Stimulated activated CD8-positive, alpha-beta memory T cell treated with anti-CD3 and anti-CD28 coated beads, Interleukin-4, amount 100 ng/mL, for 1 hour (primary cell): ENCODE data around the gene HSBP1.

Experiments
- DNase-seq, 2 donors: peaks; one replicate each; pipeline ENCODE4 v3.0.0-alpha.2; 2020; ENCODE audit warnings: low read depth in 2 of 2, low spot score in 1 of 2

HSBP1 gene

DNA sequence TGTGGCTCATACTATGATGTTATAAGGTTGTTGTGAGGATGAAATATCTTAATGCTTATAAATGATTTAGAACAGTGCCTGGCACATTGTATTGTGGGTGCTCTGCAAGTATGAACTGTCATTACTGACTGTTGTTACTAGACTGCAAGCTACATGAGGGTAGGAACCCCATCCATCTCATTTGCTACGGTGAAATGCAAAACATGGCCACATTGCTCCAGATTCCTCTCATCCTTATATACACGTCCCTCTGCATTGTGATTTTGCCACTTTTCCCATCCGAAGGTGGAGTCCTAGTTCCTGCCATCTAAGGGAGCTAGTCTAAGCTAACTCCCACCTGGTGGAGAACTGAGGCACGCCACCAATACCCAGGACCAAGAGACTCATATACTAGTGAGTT lies 29.8 kb downstream of the HSBP1 start:
- DNase-seq = no peak

DNA sequence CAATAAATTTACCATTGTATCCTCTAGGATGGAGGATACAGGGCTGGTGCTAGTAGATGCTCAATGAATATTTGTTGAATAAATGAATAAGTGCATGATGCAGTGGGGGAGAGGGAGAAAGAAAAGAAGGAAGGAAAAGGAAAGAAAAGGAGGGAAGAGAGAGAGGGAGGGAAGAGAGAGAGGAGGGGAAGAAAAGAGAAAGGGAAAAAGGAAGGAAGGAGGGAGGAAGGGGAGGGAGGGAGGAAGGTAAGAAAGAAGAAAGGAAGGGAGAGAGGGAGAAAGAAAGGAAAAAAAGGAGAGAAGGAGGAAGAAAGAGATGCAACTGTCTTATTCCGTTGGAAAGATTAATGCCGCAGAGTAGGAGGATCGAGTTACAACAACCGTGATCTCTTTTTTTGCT lies 30.4 kb downstream of the HSBP1 start:
- DNase-seq = no peak

DNA sequence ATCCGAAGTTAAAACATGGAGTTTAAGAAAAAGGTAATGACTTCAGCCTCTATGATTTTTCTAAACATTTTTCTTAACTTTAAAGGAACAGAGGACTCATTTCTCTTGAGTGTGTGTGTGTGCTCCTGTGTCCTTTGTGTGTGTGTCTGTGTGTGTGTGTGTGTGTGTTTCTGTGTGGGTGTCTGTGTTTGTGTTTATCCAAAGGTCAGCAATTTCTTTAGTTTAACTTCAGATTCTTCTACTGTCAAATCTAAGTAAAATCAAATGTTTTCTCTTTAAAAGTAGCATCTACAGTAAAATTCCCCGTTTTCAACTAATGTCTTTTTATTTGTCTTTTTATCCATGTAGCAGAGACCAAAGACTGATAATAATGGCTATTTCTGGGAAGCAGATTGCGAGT lies 31.8 kb downstream of the HSBP1 start:
- DNase-seq = no peak

DNA sequence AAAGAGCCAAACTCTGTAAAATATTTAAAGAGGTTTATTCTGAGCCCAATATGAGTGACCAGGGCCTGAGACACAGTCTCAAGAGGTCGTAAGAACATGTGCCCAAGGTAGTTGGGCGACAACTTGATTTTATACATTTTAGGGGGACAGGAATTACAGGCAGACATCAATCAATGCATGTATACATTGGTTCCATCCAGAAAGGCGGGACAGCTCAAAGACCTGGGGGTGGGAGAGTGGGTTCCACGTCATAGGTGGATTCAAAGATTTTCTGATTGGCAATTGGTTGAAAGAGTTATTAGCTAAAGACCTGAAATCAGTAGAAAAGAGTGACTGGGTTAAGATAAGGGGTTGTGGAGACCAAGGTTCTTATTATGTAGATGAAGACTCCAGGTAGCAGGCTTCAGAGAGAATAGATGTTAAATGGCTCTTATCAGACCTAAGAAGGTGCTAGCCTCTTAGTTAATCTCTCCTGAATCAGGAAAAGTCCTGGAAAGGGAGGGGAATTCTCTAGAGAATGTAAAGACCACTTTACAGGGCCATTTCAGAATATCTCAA lies 32.4 kb downstream of the HSBP1 start:
- DNase-seq = no peak

DNA sequence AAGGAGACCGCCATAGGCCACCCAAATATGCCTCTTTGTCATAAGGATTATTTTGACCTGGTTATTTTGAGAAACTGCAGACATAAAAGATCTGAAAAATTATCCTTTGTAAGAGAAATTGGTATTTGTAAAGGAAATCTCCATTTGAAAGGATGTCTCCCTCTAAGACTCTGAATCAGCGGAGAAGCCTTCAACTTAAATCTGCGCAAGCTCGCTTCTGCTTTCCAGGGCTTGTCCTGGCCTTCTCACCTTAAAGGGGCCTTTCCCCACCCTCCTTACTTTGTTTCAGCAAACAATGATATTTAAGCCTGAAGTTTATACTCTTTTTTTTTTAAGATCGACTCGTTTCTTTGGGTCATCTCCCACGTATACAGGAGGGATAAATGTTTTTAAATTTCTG lies 34.5 kb downstream of the HSBP1 start:
- DNase-seq = no peak

DNA sequence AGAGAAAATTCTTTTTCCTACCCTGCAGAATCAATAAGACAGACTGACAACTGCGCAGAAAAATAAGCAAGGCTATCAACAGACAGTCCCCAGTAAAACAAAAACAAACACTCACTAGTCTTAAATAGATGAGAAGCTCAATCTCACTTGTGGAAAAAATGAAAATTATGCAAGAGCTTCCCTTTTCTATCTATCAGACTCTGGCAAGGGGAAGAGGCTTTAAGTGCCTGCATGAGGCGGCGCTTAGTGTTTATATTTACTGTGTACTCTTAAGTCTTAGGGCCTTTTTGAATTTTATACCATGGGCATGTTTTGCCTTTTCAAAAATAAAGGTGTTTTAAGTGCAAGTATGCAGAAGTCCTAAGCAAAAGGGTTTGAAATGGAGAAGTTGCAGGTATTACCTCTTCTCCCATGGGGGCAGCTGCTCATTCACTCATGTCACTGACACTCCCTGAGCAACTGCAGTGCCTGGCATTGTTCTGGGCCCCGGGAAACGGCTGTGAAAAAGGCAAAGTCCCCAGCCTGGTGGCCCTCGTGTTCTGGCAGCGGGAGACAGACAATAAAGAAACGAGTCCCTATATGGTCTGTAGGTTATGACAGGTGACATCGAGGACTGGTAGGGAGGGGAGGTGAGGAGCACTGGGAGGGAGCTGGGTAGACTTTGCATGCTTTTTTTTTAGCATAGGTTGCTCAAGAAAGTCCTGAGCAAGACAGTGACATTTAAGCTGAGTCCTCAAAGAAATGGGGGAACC lies 35.2 kb downstream of the HSBP1 start:
- DNase-seq = no peak

DNA sequence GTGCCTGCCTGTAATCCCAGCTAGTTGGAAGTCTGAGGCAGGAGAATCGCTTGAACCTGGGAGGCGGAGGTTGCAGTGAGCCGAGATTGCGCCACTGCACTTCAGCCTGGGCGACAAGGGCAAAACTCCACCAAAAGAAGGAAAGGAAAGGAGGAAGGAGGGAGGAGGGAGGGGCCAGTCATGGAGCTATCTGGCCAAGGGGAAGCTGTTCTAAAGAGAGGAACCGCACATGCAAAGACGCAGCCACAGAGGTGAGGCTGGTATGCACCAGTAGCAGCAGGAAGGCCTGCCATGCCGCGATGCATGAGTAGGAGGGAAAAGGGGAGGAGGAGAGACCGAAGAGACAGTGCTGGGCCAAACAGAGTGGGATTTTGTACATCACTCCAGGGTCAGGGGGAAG lies 35.9 kb downstream of the HSBP1 start:
- DNase-seq = no peak

DNA sequence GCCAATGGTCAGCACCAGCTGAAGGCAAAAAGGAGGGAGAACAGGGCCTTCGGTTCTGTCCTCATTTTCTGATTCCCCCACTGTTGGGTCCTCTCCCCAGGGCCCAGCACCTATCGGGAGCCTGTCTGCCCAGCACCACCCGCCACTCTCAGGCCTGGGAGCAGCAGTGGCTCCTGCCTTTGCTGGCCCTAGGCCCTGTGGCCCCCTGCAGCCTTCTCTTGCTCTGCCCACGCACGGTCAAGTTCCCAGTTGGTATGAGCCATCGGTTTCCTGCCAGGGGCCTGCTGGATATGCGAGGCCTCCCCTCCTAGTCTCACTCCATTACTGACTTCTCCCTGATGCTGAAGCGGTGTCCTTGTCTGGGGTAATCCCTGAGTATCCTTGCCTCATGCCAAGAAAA lies 37.5 kb downstream of the HSBP1 start:
- no peak for DNase-seq

DNA sequence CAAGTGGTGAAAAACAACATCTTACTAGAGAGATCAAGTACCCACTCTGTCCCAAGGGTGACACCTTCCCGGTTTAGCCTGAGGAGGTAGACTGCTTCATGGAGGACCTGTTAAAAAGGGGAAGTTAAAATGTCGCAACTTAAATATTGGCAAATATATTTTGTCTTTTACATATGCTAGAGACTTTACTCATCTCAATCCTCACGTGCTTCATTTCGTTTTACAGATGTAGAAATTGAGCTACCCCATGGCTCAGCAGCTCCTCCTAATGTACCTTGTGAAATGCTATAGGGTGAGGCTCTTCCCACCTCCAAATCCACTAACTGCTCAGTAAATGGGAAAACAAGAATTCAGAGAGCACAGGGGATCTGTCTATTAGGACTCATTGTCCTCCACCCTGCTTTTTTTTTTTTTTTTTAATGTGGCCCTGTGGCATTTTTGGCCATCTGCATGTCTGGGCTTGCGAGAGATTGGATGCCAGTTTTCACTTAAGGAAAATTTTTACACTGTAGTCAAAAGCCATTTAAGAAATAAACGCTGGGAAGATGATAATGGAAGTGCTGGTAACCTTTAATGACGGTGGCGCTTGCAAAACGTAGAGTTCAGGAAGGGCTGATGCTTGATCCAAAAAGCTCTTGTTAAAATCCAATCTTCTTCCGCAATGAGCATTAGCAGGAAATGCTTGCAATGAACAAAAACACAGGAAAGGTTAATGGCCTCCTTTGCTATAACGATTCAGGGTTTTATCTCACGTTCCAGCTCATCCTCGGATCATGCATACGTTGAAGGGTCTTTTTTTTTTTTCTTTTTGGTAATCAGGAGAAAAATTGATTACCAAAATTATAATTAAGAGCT lies 39.8 kb downstream of the HSBP1 start:
- no peak for DNase-seq

DNA sequence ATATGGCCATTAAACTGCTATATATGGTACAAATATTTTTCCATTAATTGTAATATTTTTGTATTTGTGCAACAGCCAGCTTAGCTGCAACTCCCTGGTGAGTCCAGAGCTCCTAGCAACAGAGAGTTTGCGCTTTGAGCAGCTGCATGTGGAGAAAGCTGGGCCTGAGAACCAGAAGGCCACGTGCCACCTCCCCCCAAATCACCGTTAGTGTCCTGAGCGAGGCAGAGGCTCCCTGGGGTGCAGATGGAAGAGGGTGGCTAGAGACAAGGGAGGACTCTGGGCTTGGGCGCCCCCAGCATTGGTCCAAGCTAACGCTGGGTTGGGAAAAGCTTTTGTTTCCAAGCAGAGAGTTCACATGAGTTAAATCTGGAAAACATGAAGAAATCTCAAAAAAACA lies 41.6 kb downstream of the HSBP1 start:
- DNase-seq = no peak

DNA sequence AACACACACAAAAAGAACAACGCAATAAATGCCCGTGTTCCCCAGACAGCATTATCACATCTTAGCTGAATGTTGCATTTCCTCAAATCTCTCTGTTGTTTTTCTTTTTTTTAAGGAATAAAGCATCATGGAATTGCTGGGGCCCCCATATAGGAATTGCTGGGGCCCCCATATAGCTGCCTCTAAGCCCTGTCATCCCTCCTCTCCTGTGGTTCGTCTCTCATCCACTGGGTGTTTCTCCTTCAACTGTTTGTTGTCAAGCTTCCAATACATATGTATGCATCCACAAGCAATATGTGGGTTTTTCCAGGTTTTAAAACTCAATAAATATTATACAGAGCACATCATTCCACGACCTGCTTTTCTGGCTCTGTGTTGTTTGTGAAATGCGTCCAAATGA lies 43.2 kb downstream of the HSBP1 start:
- DNase-seq = no peak

DNA sequence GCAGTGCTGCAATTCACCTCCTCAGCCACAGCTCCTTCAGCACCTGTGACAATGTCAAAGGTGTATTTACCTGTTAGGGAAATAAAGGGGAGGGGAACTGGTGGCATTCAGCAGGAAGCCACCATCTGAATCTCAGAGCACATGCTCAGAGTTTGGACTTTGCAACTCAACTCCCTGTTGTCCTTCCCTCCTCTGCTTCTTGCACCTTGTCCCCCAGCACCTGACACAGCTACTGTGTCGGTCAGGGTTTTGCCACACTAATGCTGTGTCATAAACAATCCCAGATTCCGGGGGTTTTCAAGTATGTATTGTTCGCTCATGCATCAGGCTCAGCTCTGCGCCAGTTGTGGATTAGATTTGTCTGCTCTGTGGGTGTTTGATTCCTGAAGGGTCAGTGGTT lies 43.7 kb downstream of the HSBP1 start:
- DNase-seq = no peak

DNA sequence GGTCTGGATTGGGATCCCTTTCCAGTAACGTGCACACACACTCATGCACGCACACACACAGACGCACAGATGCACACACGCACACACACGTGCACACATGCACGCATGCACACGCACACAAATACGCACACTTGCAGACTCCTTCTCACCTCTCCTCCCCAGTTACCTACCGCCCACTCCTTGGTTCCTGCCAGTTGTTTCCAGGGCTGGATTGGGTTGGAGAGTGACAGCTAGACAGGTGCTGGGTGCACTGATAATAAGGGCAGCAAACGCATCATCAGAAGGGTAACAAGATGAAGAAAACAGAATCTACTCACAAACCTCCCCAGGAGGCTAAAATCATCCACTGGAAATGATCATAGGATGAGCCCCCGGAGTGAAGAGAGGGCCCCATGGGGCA lies 45.0 kb downstream of the HSBP1 start:
- DNase-seq = no peak

DNA sequence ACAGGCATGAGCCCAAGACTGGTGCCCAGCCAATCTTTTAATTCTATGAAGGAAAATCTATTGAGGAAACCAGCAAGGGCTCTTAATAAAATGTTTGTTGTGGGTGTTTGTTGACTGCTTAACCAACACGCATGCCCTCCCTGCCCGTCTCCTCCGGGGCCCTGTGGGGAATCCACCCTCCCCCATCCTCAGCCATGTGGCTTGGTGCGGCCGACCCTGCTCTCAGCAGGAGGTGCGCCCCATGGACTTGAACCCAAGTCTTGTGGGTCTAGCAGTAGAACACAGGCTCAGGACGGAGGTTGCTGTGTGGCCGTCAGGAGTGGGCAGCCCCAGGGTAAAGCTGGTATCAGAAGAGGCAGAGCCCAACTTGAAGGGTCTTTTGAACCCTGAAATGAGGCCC lies 46.1 kb downstream of the HSBP1 start:
- no peak for DNase-seq

DNA sequence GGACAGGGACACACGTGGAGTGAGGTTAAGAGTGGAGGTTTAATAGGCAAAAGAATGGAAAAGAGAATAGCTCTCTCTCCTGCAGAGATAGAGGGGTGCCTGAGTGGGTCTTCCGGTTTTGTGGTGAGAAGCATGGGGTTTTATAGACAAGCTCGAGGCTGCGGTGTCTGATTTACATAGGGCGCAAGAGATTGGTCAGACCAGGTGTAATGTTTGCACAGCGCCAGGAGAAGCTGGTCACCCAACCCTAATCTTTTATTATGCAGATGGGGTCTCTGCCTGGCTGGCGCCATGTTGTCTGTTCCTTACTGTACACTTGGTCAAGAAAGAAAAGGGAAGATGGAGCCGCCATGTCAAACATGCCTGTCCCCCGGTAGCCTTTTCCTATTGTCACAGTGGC lies 46.6 kb downstream of the HSBP1 start:
- no peak for DNase-seq

DNA sequence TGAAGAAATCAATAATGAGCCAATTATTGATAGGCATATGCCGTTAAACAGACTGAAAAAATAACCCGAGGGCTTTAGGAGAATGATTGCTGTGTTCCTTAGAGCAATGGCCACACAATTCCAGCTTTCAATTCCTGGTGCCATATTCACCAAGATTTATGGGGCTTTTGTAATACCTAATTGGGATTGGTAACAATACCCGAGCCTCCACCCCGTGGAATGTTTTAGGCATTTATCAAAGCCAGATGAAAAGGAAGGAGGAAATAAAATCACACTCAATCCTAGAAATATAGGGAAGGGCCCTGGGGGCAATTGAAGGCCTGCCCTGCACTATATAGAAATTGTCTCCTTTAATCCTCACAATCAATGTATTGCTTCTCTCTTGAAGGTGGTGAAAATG lies 49.0 kb downstream of the HSBP1 start:
- DNase-seq = no peak

DNA sequence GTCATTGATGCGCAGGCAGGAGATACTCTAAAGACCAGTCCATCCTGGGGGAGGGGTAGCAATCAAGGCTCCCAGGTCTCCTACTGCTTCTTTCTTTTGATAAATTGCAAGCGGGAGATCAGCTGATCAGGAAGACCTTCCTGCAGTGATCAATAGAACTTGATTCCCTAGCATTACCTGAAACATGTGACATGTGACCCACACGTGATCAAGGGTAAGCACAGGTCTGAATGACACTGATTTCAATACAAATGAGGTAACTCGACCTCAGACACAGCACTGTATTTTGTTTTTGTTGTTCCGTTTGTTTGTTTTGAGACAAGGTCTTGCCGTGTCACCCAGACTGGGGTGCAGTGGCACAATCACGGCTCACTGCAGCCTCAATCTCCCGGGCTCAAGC lies 51.5 kb downstream of the HSBP1 start:
- DNase-seq = no peak

DNA sequence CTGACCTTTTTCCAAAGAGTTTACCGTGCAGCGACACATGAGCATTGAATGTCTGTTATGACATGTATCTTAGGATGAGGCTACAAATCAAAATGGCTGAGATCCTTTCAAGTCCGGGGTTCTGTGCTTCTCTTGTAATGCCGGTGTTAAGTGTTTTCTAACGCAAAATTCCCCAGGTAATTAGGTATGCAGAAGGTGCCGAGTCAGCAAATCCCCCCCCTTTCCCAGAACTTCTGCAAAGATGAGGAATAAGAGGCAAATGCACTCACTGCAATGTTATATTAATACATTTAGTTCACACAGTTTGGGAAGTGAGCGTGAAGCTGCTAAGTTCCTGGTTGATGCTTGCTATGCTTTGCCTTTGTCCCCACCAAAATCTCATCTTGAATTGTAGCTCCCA lies 54.9 kb downstream of the HSBP1 start:
- DNase-seq = no peak

DNA sequence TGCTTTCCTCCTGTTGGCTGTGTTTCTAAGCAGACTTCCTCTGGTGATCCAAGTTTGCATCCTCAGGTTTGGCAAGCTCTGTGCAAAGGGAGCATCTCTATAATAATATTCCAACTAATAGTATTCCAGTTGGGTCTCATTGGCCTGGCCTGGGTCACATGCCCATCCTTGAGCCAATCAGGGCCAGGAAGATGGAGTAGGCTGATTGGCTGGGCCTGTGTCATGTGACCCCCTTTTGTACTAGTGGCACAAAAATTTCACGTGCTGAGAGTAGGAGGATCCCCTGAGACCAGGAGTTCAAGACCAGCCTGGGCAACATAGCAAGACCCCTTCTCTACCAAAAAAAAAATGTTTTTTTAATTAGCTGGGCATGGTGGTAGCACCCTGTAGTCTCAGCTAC lies 55.9 kb downstream of the HSBP1 start:
- no peak for DNase-seq
